SK-N-SH (cell line): ENCODE results near the gene CPNE4. TPM values are rescaled to one million over a fixed set of nuclear protein-coding genes. Genes with fewer than 3 reads are reported as not detected.

Experiments used
- CTCF ChIA-PET: fragments of 300-600, 350-600 bp; formaldehyde crosslinking; extraction: SDS; loops from one replicate; lab custom pipeline; 2021; lab: Yijun Ruan, JAX
- POLR2A ChIA-PET: fragments of 350-600 bp; sonication (Branson Sonifier 250); formaldehyde crosslinking; extraction: SDS; loops from one replicate; lab custom pipeline; 2020; ENCODE audit warnings: antibody characterized with exemption, inconsistent platforms; lab: Yijun Ruan, JAX
- DNase-seq: peaks from one replicate; pipeline ENCODE4 v3.0.0; 2012
- H2AFZ ChIP-seq: fragments of 200-600 bp; sonication (generic); 2 replicates; pipeline ENCODE4 v1.8.1; 2016; ENCODE audit warnings: antibody characterized with exemption, mild to moderate bottlenecking, low read depth
- H3F3A ChIP-seq: fragments of 200-600 bp; sonication (generic); replicated peaks from 2 replicates; pipeline ENCODE3; 2016; ENCODE audit warnings: antibody characterized with exemption, mild to moderate bottlenecking; ENCODE audit not compliant: insufficient read depth
- H3K27ac ChIP-seq, 2 experiments: fragments of 200-500 bp in 1 of 2; fragments of 200-600 bp in 1 of 2; sonication (Bioruptor generic) in 1 of 2; sonication (generic), shearing (Covaris generic) in 1 of 2; 2 replicates each; pipeline versions ENCODE4 v1.5.1 to v1.6.1; 2014 to 2016; ENCODE audit warnings: low read depth in 2 of 2, inconsistent platforms in 1 of 2, low read length in 1 of 2, mild to moderate bottlenecking in 1 of 2, mixed read lengths in 1 of 2
- H3K27me3 ChIP-seq: fragments of 200-600 bp; sonication (generic), shearing (Covaris generic); 2 replicates; pipeline ENCODE4 v1.6.1; 2016; ENCODE audit warnings: mixed run types; ENCODE audit not compliant: insufficient read depth
- H3K36me3 ChIP-seq, 2 experiments: fragments of 200-500 bp in 1 of 2; fragments of 200-600 bp in 1 of 2; sonication (Bioruptor generic) in 1 of 2; sonication (generic) in 1 of 2; replicated peaks in 1 of 2; 2 replicates each; pipeline versions ENCODE3 to v1.5.1; 2014 to 2016; ENCODE audit warnings: low read length in 1 of 2, mild to moderate bottlenecking in 1 of 2; ENCODE audit not compliant: insufficient read depth in 2 of 2, control insufficient read depth in 1 of 2
- H3K4me1 ChIP-seq, 2 experiments: fragments of 200-500 bp in 1 of 2; fragments of 200-600 bp in 1 of 2; sonication (Bioruptor generic) in 1 of 2; sonication (generic), shearing (Covaris generic) in 1 of 2; 2 replicates each; pipeline versions ENCODE4 v1.5.1 to v1.6.1; 2014 to 2016; ENCODE audit warnings: low read depth in 1 of 2, low read length in 1 of 2, mixed run types in 1 of 2; ENCODE audit not compliant: insufficient read depth in 2 of 2, control insufficient read depth in 1 of 2
- H3K4me2 ChIP-seq: fragments of 200-600 bp; sonication (generic), shearing (Covaris generic); 2 replicates; pipeline ENCODE4 v1.6.1; 2017; ENCODE audit warnings: mixed run types
- H3K4me3 ChIP-seq, 2 experiments: fragments of 200-500 bp in 1 of 2; fragments of 200-600 bp in 1 of 2; sonication (Bioruptor generic) in 1 of 2; sonication (generic), shearing (Covaris generic) in 1 of 2; 2 replicates each; pipeline versions ENCODE4 v1.5.1 to v1.8.1; 2014 to 2016; ENCODE audit warnings: low read depth in 2 of 2, inconsistent platforms in 1 of 2, low read length in 1 of 2, mild to moderate bottlenecking in 1 of 2, mixed read lengths in 1 of 2, moderate library complexity in 1 of 2
- H3K79me2 ChIP-seq: fragments of 200-600 bp; sonication (generic); 2 replicates; pipeline ENCODE4 v1.8.1; 2017; ENCODE audit warnings: mild to moderate bottlenecking; ENCODE audit not compliant: insufficient read depth
- H3K9ac ChIP-seq: fragments of 200-600 bp; sonication (generic); 2 replicates; pipeline ENCODE4 v1.6.1; 2017; ENCODE audit warnings: mixed run types
- H3K9me2 ChIP-seq: fragments of 200-600 bp; sonication (generic); 2 replicates; pipeline ENCODE4 v1.6.1; 2017; ENCODE audit warnings: mixed run types
- H3K9me3 ChIP-seq: fragments of 200-600 bp; sonication (generic); 2 replicates; pipeline ENCODE4 v1.6.1; 2017; ENCODE audit warnings: mixed run types, mild to moderate bottlenecking, moderate library complexity
- H4K20me1 ChIP-seq: fragments of 200-600 bp; sonication (generic); 2 replicates; pipeline ENCODE4 v1.6.1; 2017; ENCODE audit warnings: mild to moderate bottlenecking, mixed run types; ENCODE audit not compliant: insufficient read depth
- CHD2 ChIP-seq: fragments of 150-350 bp; IDR thresholded peaks from 2 replicates; pipeline ENCODE4 v1.6.1; 2018; ENCODE audit warnings: low read length; ENCODE audit not compliant: partially characterized antibody
- ELF1 ChIP-seq: IDR thresholded peaks from 2 replicates; pipeline ENCODE4 v1.4.0; 2012
- EP300 ChIP-seq, 2 experiments: IDR thresholded peaks; 2 replicates each; pipeline versions ENCODE4 v1.4.0 to v1.6.1; 2012; ENCODE audit warnings: borderline replicate concordance in 1 of 2, low read depth in 1 of 2, low read length in 1 of 2
- MXI1 ChIP-seq: IDR thresholded peaks from 2 replicates; pipeline ENCODE4 v1.6.1; 2012; ENCODE audit warnings: mild to moderate bottlenecking, low read depth, low read length, improper control_type of control experiment
- NFIC ChIP-seq: IDR thresholded peaks from 2 replicates; pipeline ENCODE4 v1.4.0; 2012; ENCODE audit warnings: borderline replicate concordance
- RCOR1 ChIP-seq: fragments of 150-350 bp; IDR thresholded peaks from 2 replicates; pipeline ENCODE4 v1.6.1; 2017; ENCODE audit warnings: antibody characterized with exemption, low read length
- REST ChIP-seq: IDR thresholded peaks from 2 replicates; pipeline ENCODE4 v1.6.1; 2012; ENCODE audit warnings: mild to moderate bottlenecking, low read depth, low read length, moderate library complexity
- RFX5 ChIP-seq: IDR thresholded peaks from 2 replicates; pipeline ENCODE4 v1.6.1; 2012; ENCODE audit warnings: mild to moderate bottlenecking, improper control_type of control experiment, low read length
- RXRA ChIP-seq: IDR thresholded peaks from 2 replicates; pipeline ENCODE4 v1.4.0; 2012; ENCODE audit warnings: low read depth, mild to moderate bottlenecking, borderline replicate concordance
- TAF1 ChIP-seq: IDR thresholded peaks from 2 replicates; pipeline ENCODE4 v1.6.1; 2012; ENCODE audit warnings: low read depth, mild to moderate bottlenecking, low read length, moderate library complexity, borderline replicate concordance
- TCF12 ChIP-seq: IDR thresholded peaks from 2 replicates; pipeline ENCODE4 v1.4.0; 2012
- USF1 ChIP-seq: IDR thresholded peaks from 2 replicates; pipeline ENCODE4 v1.4.0; 2012; ENCODE audit warnings: low read depth, borderline replicate concordance
- WGBS: methylation state at CpG from one replicate; pipeline ENCODE4 v1.1.6; 2017; ENCODE audit warnings: low lambda C conversion rate; 5-methylcytosine and 5-hydroxymethylcytosine counted together
- polyA plus RNA-seq, 3 experiments: library from polyadenylated mRNA; depleted of rRNA; stranded (reverse); fragments of >200 nt; gene quantifications; 2 replicates each; pipeline ENCODE4 v1.2.3, GENCODE V29; 2012

Gene CPNE4
- polyA plus RNA-seq, 1 of the 3 experiments (the other 2 are of a cell fraction), result not detected

GRCh38 chr3:131620977-131621376 lies 413.8 kb downstream of the CPNE4 start:
- Histone ChIP-seq H3K36me3 (no peaks in the 10 kb centered on the region), H3K4me3 (no peak overlapping the region), H3K4me1 (no peaks in the 10 kb centered on the region), H3F3A (no peaks in the 10 kb centered on the region), H2AFZ (no peak overlapping the region), H3K9ac (no peak overlapping the region), H3K79me2 (no peaks in the 10 kb centered on the region), H3K27me3 (no peaks in the 10 kb centered on the region), H3K4me2 (no peak overlapping the region), H3K9me2 (no peaks in the 10 kb centered on the region), H3K9me3 (no peaks in the 10 kb centered on the region), H4K20me1 (no peaks in the 10 kb centered on the region), H3K27ac (no peak overlapping the region)
- WGBS, result 25% methylated on average over 1 of the region's 1 CpG
- TF ChIP-seq RFX5 (no peak), MXI1 (no peak), TAF1 (no peak), EP300 (IDR thresholded peaks at IDR 0.05; ENCODE audit: borderline replicate concordance in 1 of 2, low read depth in 1 of 2, low read length in 1 of 2) (no peak), NFIC (no peak), CHD2 (no peak), RXRA (no peak), ELF1 (no peak), USF1 (no peak), TCF12 (no peak), REST (no peak)
- ChIA-PET CTCF (no interaction called here), POLR2A (no interaction called here)
- no peak for DNase-seq

GRCh38 chr3:131619821-131620220 lies 415.0 kb downstream of the CPNE4 start:
- TF ChIP-seq RCOR1 (no peak), USF1 (no peak)
- WGBS, result 23% methylated on average over 2 of the region's 2 CpGs
- H2AFZ ChIP-seq, result no peak overlapping the region
- H3K9ac ChIP-seq, result no peak overlapping the region
- no peaks in the 10 kb centered on the region for H4K20me1 ChIP-seq
- no peak for DNase-seq
- H3K4me3 ChIP-seq, result no peak overlapping the region
- no peak overlapping the region for H3K4me2 ChIP-seq
- ChIA-PET POLR2A (no interaction called here), CTCF (no interaction called here)
- no peak overlapping the region for H3K27ac ChIP-seq
- no peaks in the 10 kb centered on the region for H3F3A ChIP-seq
- no peaks in the 10 kb centered on the region for H3K4me1 ChIP-seq
- H3K36me3 ChIP-seq, result no peaks in the 10 kb centered on the region
- no peaks in the 10 kb centered on the region for H3K79me2 ChIP-seq
- no peaks in the 10 kb centered on the region for H3K9me2 ChIP-seq
- no peaks in the 10 kb centered on the region for H3K27me3 ChIP-seq
- H3K9me3 ChIP-seq, result no peaks in the 10 kb centered on the region
